Brain microvascular endothelial cell (primary cell): ENCODE results near the gene STAM.

ENCODE experiments used
- DNase-seq: peaks from one replicate; pipeline ENCODE4 v3.0.0-alpha.2; 2020
- H3K27ac ChIP-seq: fragments of 250-450 bp; sonication (Bioruptor Pico); 2 replicates; pipeline ENCODE4 v1.5.1; 2020; ENCODE audit warnings: mild to moderate bottlenecking, moderate library complexity
- H3K27me3 ChIP-seq: fragments of 250-450 bp; sonication (Bioruptor Pico); replicated peaks from 2 replicates; pipeline ENCODE4 v1.5.1; 2020; ENCODE audit warnings: mild to moderate bottlenecking
- H3K36me3 ChIP-seq: fragments of 250-450 bp; sonication (Bioruptor Pico); replicated peaks from 2 replicates; pipeline ENCODE4 v1.5.1; 2020; ENCODE audit warnings: mild to moderate bottlenecking
- H3K4me3 ChIP-seq: 2 replicates; pipeline ENCODE4 v1.5.1; 2011; ENCODE audit warnings: low read depth, mild to moderate bottlenecking, control low read depth, low read length, moderate library complexity
- CTCF ChIP-seq: IDR thresholded peaks from 2 replicates; pipeline ENCODE4 v1.5.1; 2011; ENCODE audit warnings: low read depth, mild to moderate bottlenecking, moderate library complexity, low read length, control low read depth, inconsistent platforms; ENCODE audit errors: missing control alignments
- in situ Hi-C: cut with HindIII; loops from 2 replicates; pipeline ENCODE4 v1.10.0; 2017; ENCODE audit warnings: low sequenced_read_pairs, low pct_ligation_motif_present

Gene STAM

GRCh38 chr10:17643339-17643754 is 604 bp upstream of the STAM start:
- in situ Hi-C loops: no loop called here
- peak; percentile 80 for DNase-seq
- peak overlapping the region; percentile 100 for H3K27ac ChIP-seq

GRCh38 chr10:17644485-17644943 is 563 bp downstream of the STAM start:
- no peaks in the 10 kb centered on the region for H3K36me3 ChIP-seq
- H3K27ac ChIP-seq: peak overlapping the region; percentile 100
- DNase-seq: peak; percentile 34
- no peak for TF ChIP-seq CTCF
- in situ Hi-C loops: no loop called here
- H3K4me3 ChIP-seq: peak overlapping the region; percentile 96
- H3K27me3 ChIP-seq: no peaks in the 10 kb centered on the region

More at GRCh38 chr10:17643339-17643754, 604 bp upstream of the STAM start:
- Histone ChIP-seq H3K27me3 (no peaks in the 10 kb centered on the region), H3K4me3 (peak overlapping the region; percentile 96), H3K36me3 (no peaks in the 10 kb centered on the region)
- TF ChIP-seq CTCF: no peak

- no peak for TF ChIP-seq CTCF
- in situ Hi-C loops: no loop called here
- DNase-seq: no peak
- Histone ChIP-seq H3K27me3 (no peaks in the 10 kb centered on the region), H3K36me3 (no peaks in the 10 kb centered on the region), H3K27ac (no peak overlapping the region), H3K4me3 (peak overlapping the region; percentile 96)
Observed at GRCh38 chr10:17645621-17646345, 1.8 kb downstream of the STAM start.

- Histone ChIP-seq H3K27ac (no peak overlapping the region), H3K27me3 (no peaks in the 10 kb centered on the region), H3K36me3 (no peaks in the 10 kb centered on the region), H3K4me3 (no peak overlapping the region)
- no peak for TF ChIP-seq CTCF
- in situ Hi-C loops: no loop called here
- no peak for DNase-seq
Observed at GRCh38 chr10:17647326-17647725, 3.4 kb downstream of the STAM start.

DNA sequence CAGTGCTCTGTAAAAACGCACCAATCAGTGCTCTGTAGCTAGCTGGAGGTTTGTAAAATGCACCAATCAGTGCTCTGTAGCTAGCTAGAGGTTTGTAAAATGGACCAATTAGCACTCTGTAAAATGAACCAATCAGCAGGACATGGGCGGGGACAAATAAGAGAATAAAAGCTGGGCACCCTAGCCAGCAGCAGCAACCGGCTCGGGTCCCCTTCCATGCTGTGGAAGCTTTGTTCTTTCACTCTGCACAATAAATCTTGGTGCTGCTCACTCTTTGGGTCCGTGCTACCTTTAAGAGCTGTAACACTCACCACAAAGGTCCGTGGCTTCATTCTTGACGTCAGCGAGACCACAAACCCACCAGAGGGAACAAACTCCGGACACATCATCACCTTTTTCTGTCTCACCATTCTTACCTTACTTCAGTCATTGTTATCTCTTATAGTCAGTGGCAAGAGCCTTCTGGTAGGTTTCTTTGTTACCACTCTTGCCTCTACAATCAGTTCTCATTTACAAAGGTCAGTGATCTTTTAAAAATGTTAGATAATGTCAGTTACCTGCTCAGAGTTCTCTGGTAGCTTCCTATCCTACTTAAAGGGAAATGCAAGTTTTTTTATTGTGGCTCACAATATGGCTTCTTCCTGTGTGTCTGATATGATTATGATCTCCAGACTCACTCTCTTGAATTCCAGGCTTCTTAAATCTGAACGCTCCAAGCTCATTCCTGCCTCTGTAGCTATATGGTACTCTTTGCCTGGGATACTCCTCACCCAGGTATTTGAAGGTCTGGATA is 4.5 kb downstream of the STAM start:
- no peak for TF ChIP-seq CTCF
- in situ Hi-C loops: no loop called here
- H3K36me3 ChIP-seq: no peaks in the 10 kb centered on the region
- DNase-seq: no peak
- H3K27ac ChIP-seq: no peak overlapping the region
- no peak overlapping the region for H3K4me3 ChIP-seq
- H3K27me3 ChIP-seq: no peaks in the 10 kb centered on the region
